K562 (cell line): ENCODE measurements around the gene PRKAG2. TPM values are rescaled to one million over a fixed set of nuclear protein-coding genes. Genes with fewer than 3 reads are reported as not detected.

ENCODE experiments used
- ATAC-seq: fragments of 200-7000 bp; cut with Tn5 transposase; 3 replicates; pipeline ENCODE4 v1.9.1; 2020; ENCODE audit warnings: moderate library complexity
- BruUV-seq: library from RNA; stranded (reverse); fragments of 400-500 nt; replicated peaks from 2 replicates; lab custom pipeline; 2021; lab: Mats Ljungman, UMichigan
- CTCF ChIA-PET: fragments of 300-600 bp; formaldehyde crosslinking; extraction: SDS; loops from one replicate; lab custom pipeline; 2021; ENCODE audit warnings: low intra/inter-chr PET ratio; lab: Yijun Ruan, JAX
- POLR2A ChIA-PET: fragments of 300-600, 350-650 bp; sonication (Branson Sonifier 250); formaldehyde crosslinking; extraction: SDS; loops from one replicate; lab custom pipeline; 2021; ENCODE audit warnings: antibody characterized with exemption, inconsistent platforms; lab: Yijun Ruan, JAX
- DNase-seq, 4 experiments: peaks; one replicate each; pipeline versions ENCODE4 v3.0.0 to v3.0.0-alpha.2; 2011 to 2018; ENCODE audit warnings: low spot score in 3 of 4, mixed read lengths in 3 of 4; ENCODE audit errors: extremely low read depth in 1 of 4
- FAIRE-seq: peaks from 2 replicates; lab custom pipeline; 2011; peaks lifted over from hg19 to GRCh38; lab: Jason Lieb, UNC
- H2AFZ ChIP-seq: 2 replicates; pipeline ENCODE4 v1.6.0; 2011; ENCODE audit warnings: low read depth, low read length, control low read depth, inconsistent platforms
- H3K27ac ChIP-seq: fragments of 200-600 bp; 3 replicates; pipeline ENCODE4 v1.8.0; 2011; ENCODE audit warnings: low read depth, mild to moderate bottlenecking, control low read depth, inconsistent platforms, low read length, moderate library complexity, mixed read lengths; ENCODE audit errors: extremely low read depth
- H3K27me3 ChIP-seq, 2 experiments: fragments of 300-600 bp in 1 of 2; 2 replicates in 1 of 2; 3 replicates in 1 of 2; pipeline versions ENCODE4 v1.6.0 to v1.8.0; 2011; ENCODE audit warnings: inconsistent platforms in 2 of 2, low read length in 2 of 2, mild to moderate bottlenecking in 1 of 2, mixed read lengths in 1 of 2, moderate library complexity in 1 of 2; ENCODE audit not compliant: control insufficient read depth in 2 of 2, insufficient read depth in 2 of 2
- H3K36me3 ChIP-seq: fragments of 300-600 bp; 3 replicates; pipeline ENCODE4 v1.8.0; 2011; ENCODE audit warnings: mild to moderate bottlenecking, low read length, inconsistent platforms; ENCODE audit not compliant: control insufficient read depth, insufficient read depth
- H3K4me1 ChIP-seq, 2 experiments: fragments of 200-600 bp in 1 of 2; replicated peaks in 1 of 2; 2 replicates in 1 of 2; 3 replicates in 1 of 2; pipeline versions ENCODE4 v1.5.1 to v1.8.0; 2011; ENCODE audit warnings: inconsistent platforms in 2 of 2, low read length in 2 of 2, mild to moderate bottlenecking in 1 of 2, mixed read lengths in 1 of 2, moderate library complexity in 1 of 2; ENCODE audit not compliant: control insufficient read depth in 2 of 2, insufficient read depth in 2 of 2
- H3K4me2 ChIP-seq: 2 replicates; pipeline ENCODE4 v1.6.1; 2011; ENCODE audit warnings: low read length, control low read depth, inconsistent platforms, mixed read lengths; ENCODE audit not compliant: insufficient read depth
- H3K4me3 ChIP-seq: fragments of 200-600 bp; sonication (generic), shearing (Covaris generic); 2 replicates; pipeline ENCODE4 v1.5.1; 2016; ENCODE audit warnings: control low read depth, inconsistent platforms
- H3K79me2 ChIP-seq: fragments of 200-600 bp; 3 replicates; pipeline ENCODE4 v1.8.0; 2011; ENCODE audit warnings: low read length, inconsistent platforms; ENCODE audit not compliant: control insufficient read depth, insufficient read depth
- H3K9ac ChIP-seq, 2 experiments: 2 replicates each; pipeline versions ENCODE4 v1.6.0 to v1.6.1; 2011; ENCODE audit warnings: low read depth in 2 of 2, low read length in 2 of 2, control low read depth in 1 of 2, inconsistent platforms in 1 of 2, mild to moderate bottlenecking in 1 of 2, mixed read lengths in 1 of 2; ENCODE audit not compliant: insufficient read depth in 1 of 2
- H3K9me1 ChIP-seq: one replicate; pipeline ENCODE4 v1.6.0; 2011; ENCODE audit warnings: inconsistent platforms, mild to moderate bottlenecking, low read length, moderate library complexity; ENCODE audit not compliant: control insufficient read depth, insufficient read depth
- H3K9me3 ChIP-seq: replicated peaks from 2 replicates; pipeline ENCODE4 v1.5.1; 2011; ENCODE audit warnings: low read depth, low read length, inconsistent platforms; ENCODE audit not compliant: control insufficient read depth, insufficient read depth
- H4K20me1 ChIP-seq: replicated peaks from 2 replicates; pipeline ENCODE4 v1.6.1; 2011; ENCODE audit warnings: low read length, inconsistent platforms, mixed read lengths; ENCODE audit not compliant: control insufficient read depth, insufficient read depth
- DIDO1 ChIP-seq: fragments of 450-650 bp; IDR thresholded peaks from 2 replicates; pipeline ENCODE4 v1.6.1; 2016; ENCODE audit warnings: low read depth, missing biosample characterization, missing genetic modification characterization
- FUS ChIP-seq: fragments of 200-400 bp; formaldehyde crosslinking; optimal IDR thresholded peaks from 2 replicates; pipeline ENCODE3; 2017; ENCODE audit warnings: low read depth, low read length
- GTF2A2 ChIP-seq: IDR thresholded peaks from 2 replicates; pipeline ENCODE4 v1.6.1; 2016; ENCODE audit warnings: mild to moderate bottlenecking, missing genetic modification characterization, missing compliant biosample characterization
- MBD2 ChIP-seq: sonication (generic); IDR thresholded peaks from 2 replicates; pipeline ENCODE4 v1.6.1; 2016; ENCODE audit warnings: low read depth, borderline replicate concordance
- RBM14 ChIP-seq: fragments of 200-400 bp; formaldehyde crosslinking; IDR thresholded peaks from 2 replicates; pipeline ENCODE4 v1.6.1; 2018; ENCODE audit warnings: low read depth, mild to moderate bottlenecking, low read length, moderate library complexity, borderline replicate concordance; ENCODE audit not compliant: insufficient read depth
- SREBF2 ChIP-seq: sonication (generic); formaldehyde crosslinking; IDR thresholded peaks from 2 replicates; pipeline ENCODE4 v1.4.0; 2020; ENCODE audit warnings: mild to moderate bottlenecking, missing genetic modification reagents
- WGBS: fragments of 100-300 bp; shearing (Covaris generic); methylation state at CpG from one replicate; pipeline ENCODE4 v1.1.6; 2016; ENCODE audit warnings: low coverage, mixed read lengths; ENCODE audit not compliant: insufficient coverage; ENCODE audit errors: missing lambda C conversion rate; 5-methylcytosine and 5-hydroxymethylcytosine counted together
- in situ Hi-C: fragments of 300-500 bp; cut with MboI; formaldehyde crosslinking; loops from 4 replicates; pipeline ENCODE4 v1.15.0; 2018; ENCODE audit warnings: inconsistent platforms, mixed read lengths
- intact Hi-C: fragments of 100-400 bp; cut with micrococcal nuclease; formaldehyde crosslinking; loops from 2 replicates; pipeline ENCODE4 v1.14.2; 2022
- polyA plus RNA-seq, 8 experiments: library from polyadenylated mRNA; depleted of rRNA in 4 of 8; stranded (reverse) in 5 of 8; unstranded in 3 of 8; fragments of >200 nt; fragmentation: Nextera tagmentation in 2 of 8; fragmentation: Illumina TruSeq in 1 of 8; extraction: Ambion mirVana in 2 of 8; extraction: Trizol in 1 of 8; gene quantifications; 2 replicates each; pipeline versions ENCODE4 v1.2.1 to v1.2.3, GENCODE V29; 2011 to 2014; ENCODE audit warnings: inconsistent platforms in 1 of 8, missing spikeins in 1 of 8
- total RNA-seq, 7 experiments: library from RNA; depleted of rRNA in 6 of 7; stranded (reverse); fragments of >200 nt in 6 of 7; fragmentation: Illumina TruSeq in 2 of 7; extraction: Trizol in 2 of 7; gene quantifications; 2 replicates each; pipeline versions ENCODE4 v1.2.1 to v1.2.3, GENCODE V29; 2011 to 2021; ENCODE audit warnings: low replicate concordance in 1 of 7
- TF ChIP-seq, protein P1 (sequence below), 2 experiments: fragments of 450-650 bp; IDR thresholded peaks; 2 replicates each; pipeline ENCODE4 v1.6.1; 2018; ENCODE audit warnings: mild to moderate bottlenecking in 2 of 2, low read depth in 1 of 2; ENCODE audit not compliant: partially characterized antibody in 2 of 2
- TF ChIP-seq, protein P2 (sequence below): sonication (generic); formaldehyde crosslinking; IDR thresholded peaks from 2 replicates; pipeline ENCODE4 v1.8.0; 2022; ENCODE audit warnings: missing genetic modification reagents, mild to moderate bottlenecking, borderline replicate concordance
- TF ChIP-seq, protein P3 (sequence below): fragments of 450-650 bp; formaldehyde crosslinking; IDR thresholded peaks from 2 replicates; pipeline ENCODE4 v1.4.0; 2022; ENCODE audit warnings: missing genetic modification characterization

PRKAG2 gene
- total and polyA plus RNA-seq, 9 of the 15 experiments (the other 6 are each of a cell fraction or from before 2014, with no cell fraction given): 0.99 to 5.6 (median 3.3) TPM

DNA sequence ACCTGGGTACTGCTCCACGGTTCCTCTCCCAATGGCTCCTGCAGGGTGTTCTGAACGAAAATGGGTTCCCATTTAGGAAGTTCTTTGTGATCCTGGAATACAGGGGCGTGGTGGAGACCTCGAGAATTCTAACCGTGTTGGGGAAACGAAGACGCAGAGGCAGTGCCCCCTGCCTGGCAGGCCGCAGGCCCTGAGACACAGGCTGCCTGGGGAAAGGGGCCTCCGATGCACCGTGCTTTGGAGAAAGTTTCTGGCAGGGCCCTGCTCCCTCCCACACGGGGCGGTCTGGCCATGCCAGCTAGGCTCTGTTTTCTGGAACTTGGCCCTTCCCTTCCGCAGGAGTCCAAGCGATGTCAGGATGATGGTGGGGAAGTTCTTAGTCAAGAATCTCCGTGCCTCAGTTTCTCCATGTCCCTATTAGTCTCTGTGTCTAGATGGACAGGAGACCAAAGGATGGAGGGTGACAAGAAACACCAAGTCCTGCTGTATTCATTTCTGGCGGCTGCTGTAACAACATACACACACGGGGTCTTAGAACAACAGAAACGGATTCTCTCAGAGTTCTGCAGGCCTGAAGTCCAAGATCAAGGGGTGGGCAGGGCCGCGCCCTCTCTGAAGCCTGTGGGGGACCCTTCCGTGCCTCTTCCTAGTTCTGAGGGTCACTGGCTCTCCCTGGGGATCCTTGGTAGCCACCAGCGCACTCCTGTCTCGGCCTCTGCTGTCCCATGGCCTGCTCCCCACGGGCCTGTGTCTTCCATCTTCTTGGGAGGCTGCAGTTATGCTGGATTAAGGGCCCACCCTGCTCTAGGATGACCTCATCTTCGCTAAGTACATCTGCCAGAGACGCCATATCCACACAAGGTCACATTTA is 27.7 kb downstream of the PRKAG2 start:
- Histone ChIP-seq H3K36me3 (no peaks in the 10 kb centered on the region), H3K4me3 (no peak overlapping the region), H3K9me1 (no peaks in the 10 kb centered on the region), H2AFZ (no peak overlapping the region), H3K9ac (no peak overlapping the region), H3K4me2 (no peak overlapping the region), H4K20me1 (peaks cover 38% of the 10 kb centered on the region), H3K27me3 (peaks cover 87 to 98% of the 10 kb centered on the region in 2 experiments), H3K79me2 (no peaks in the 10 kb centered on the region), H3K9me3 (no peaks in the 10 kb centered on the region), H3K27ac (no peak overlapping the region), H3K4me1 (0 out of 5 replicates have a peak, but pooled peaks cover 0 to 3% of the 10 kb centered on the region in 2 experiments)
- intact Hi-C loops: no loop called here
- in situ Hi-C loops: no loop called here
- ChIA-PET POLR2A (interaction anchor here (0.6 kb wide), 2 partner anchors 29 to 37 kb away, joined by 3 read pairs; no protein-coding TSS in a partner anchor), CTCF (no interaction called here)
- DNase-seq (no peak), FAIRE-seq (no peak), ATAC-seq (no peak)
- WGBS: 1% methylated on average over 26 of the region's 26 CpGs
- no TSS peak for BruUV-seq
- TF ChIP-seq SREBF2 (no peak), MBD2 (no peak), GTF2A2 (tag) (no peak), FUS (no peak), DIDO1 (tag) (no peak), RBM14 (no peak)
- TF ChIP-seq, protein P1, sequence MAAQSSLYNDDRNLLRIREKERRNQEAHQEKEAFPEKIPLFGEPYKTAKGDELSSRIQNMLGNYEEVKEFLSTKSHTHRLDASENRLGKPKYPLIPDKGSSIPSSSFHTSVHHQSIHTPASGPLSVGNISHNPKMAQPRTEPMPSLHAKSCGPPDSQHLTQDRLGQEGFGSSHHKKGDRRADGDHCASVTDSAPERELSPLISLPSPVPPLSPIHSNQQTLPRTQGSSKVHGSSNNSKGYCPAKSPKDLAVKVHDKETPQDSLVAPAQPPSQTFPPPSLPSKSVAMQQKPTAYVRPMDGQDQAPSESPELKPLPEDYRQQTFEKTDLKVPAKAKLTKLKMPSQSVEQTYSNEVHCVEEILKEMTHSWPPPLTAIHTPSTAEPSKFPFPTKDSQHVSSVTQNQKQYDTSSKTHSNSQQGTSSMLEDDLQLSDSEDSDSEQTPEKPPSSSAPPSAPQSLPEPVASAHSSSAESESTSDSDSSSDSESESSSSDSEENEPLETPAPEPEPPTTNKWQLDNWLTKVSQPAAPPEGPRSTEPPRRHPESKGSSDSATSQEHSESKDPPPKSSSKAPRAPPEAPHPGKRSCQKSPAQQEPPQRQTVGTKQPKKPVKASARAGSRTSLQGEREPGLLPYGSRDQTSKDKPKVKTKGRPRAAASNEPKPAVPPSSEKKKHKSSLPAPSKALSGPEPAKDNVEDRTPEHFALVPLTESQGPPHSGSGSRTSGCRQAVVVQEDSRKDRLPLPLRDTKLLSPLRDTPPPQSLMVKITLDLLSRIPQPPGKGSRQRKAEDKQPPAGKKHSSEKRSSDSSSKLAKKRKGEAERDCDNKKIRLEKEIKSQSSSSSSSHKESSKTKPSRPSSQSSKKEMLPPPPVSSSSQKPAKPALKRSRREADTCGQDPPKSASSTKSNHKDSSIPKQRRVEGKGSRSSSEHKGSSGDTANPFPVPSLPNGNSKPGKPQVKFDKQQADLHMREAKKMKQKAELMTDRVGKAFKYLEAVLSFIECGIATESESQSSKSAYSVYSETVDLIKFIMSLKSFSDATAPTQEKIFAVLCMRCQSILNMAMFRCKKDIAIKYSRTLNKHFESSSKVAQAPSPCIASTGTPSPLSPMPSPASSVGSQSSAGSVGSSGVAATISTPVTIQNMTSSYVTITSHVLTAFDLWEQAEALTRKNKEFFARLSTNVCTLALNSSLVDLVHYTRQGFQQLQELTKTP (IDR thresholded peaks at IDR 0.05; ENCODE audit: low read depth in 1 of 2, partially characterized antibody in 2 of 2): no peak
- TF ChIP-seq, protein P2, sequence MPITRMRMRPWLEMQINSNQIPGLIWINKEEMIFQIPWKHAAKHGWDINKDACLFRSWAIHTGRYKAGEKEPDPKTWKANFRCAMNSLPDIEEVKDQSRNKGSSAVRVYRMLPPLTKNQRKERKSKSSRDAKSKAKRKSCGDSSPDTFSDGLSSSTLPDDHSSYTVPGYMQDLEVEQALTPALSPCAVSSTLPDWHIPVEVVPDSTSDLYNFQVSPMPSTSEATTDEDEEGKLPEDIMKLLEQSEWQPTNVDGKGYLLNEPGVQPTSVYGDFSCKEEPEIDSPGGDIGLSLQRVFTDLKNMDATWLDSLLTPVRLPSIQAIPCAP (CRISPR knock-in tag): no peak
- TF ChIP-seq, protein P3, sequence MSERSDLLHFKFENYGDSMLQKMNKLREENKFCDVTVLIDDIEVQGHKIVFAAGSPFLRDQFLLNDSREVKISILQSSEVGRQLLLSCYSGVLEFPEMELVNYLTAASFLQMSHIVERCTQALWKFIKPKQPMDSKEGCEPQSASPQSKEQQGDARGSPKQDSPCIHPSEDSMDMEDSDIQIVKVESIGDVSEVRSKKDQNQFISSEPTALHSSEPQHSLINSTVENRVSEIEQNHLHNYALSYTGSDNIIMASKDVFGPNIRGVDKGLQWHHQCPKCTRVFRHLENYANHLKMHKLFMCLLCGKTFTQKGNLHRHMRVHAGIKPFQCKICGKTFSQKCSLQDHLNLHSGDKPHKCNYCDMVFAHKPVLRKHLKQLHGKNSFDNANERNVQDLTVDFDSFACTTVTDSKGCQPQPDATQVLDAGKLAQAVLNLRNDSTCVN: no peak
